ENCODE data around the gene KREMEN1. TPM values are rescaled to one million over a fixed set of nuclear protein-coding genes. Genes with fewer than 3 reads are reported as not detected.

The KREMEN1 gene
- total and polyA plus RNA-seq, 2 experiments from 2014 or later, result 1.8 to 3.8 TPM

DNA sequence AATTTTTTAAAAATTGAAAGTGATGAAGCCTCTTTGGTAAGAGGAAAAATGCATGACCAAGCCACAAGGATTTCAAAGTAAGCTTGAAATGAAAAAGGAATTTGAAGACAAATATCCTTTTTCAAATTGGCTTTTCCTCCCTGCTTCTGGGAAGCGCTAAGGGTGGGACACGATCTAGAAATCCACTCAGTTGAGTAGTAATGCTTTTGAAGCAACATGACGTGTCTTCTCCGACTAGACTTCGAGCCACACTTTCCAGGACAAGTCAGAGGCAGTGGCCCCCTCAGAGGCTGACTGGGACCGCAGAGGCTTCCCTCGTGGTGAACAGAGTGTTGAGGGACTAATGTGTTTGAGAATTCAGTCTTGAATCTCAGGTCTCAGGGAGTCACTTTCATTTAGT, 39.8 kb downstream of the KREMEN1 start:
- no peak overlapping the region for H3K27ac Mint-ChIP-seq
- no peaks in the 10 kb centered on the region for H3K9me2 ChIP-seq (ENCODE audit: insufficient read depth)
- no peaks in the 10 kb centered on the region; the same call in 2 of the 3 replicates for H3K36me3 Mint-ChIP-seq (ENCODE audit: low read depth)
- peaks cover 3% of the 10 kb centered on the region; the same call in 1 of the 3 replicates for H3K4me1 Mint-ChIP-seq
- H2AFZ ChIP-seq, result no peak overlapping the region
- H3K27me3 ChIP-seq (ENCODE audit: insufficient read depth), result no peaks in the 10 kb centered on the region
- H3K36me3 ChIP-seq (ENCODE audit: insufficient read depth), result no peaks in the 10 kb centered on the region
- no peaks in the 10 kb centered on the region for H3K79me2 ChIP-seq (replicated peaks; ENCODE audit: insufficient read depth)
- DNase-seq (ENCODE audit: low spot score) (no peak), ATAC-seq (no peak)
- no peaks in the 10 kb centered on the region for H3K4me1 ChIP-seq (ENCODE audit: insufficient read depth)
- H3K27me3 Mint-ChIP-seq (ENCODE audit: insufficient read depth, low read depth, poor library complexity), result peaks cover 2% of the 10 kb centered on the region
- H3F3A ChIP-seq (replicated peaks; ENCODE audit: low read depth), result no peaks in the 10 kb centered on the region
- TF ChIP-seq ZNF114 (CRISPR knock-in tag; IDR thresholded peaks at IDR 0.05) (no peak), CREB1 (CRISPR knock-in tag; IDR thresholded peaks at IDR 0.05; ENCODE audit: low read depth) (no peak), EZH2phosphoT487 (IDR thresholded peaks at IDR 0.05; ENCODE audit: unreplicated experiment) (no peak), JUNB (IDR thresholded peaks at IDR 0.05; ENCODE audit: unreplicated experiment) (no peak), NANOG (IDR thresholded peaks at IDR 0.05; ENCODE audit: borderline replicate concordance) (no peak), ZNF331 (CRISPR knock-in tag; IDR thresholded peaks at IDR 0.05; ENCODE audit: low read depth) (no peak), POLR2AphosphoS5 (IDR thresholded peaks at IDR 0.05; ENCODE audit: low read depth) (no peak), STAT1 (IDR thresholded peaks at IDR 0.05; ENCODE audit: unreplicated experiment) (no peak), EZH2 (IDR thresholded peaks at IDR 0.05; ENCODE audit: low read depth, unreplicated experiment) (no peak)
- TF ChIP-seq, protein P1, sequence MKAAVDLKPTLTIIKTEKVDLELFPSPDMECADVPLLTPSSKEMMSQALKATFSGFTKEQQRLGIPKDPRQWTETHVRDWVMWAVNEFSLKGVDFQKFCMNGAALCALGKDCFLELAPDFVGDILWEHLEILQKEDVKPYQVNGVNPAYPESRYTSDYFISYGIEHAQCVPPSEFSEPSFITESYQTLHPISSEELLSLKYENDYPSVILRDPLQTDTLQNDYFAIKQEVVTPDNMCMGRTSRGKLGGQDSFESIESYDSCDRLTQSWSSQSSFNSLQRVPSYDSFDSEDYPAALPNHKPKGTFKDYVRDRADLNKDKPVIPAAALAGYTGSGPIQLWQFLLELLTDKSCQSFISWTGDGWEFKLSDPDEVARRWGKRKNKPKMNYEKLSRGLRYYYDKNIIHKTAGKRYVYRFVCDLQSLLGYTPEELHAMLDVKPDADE (IDR thresholded peaks at IDR 0.05), result no peak
- TF ChIP-seq, protein P2, sequence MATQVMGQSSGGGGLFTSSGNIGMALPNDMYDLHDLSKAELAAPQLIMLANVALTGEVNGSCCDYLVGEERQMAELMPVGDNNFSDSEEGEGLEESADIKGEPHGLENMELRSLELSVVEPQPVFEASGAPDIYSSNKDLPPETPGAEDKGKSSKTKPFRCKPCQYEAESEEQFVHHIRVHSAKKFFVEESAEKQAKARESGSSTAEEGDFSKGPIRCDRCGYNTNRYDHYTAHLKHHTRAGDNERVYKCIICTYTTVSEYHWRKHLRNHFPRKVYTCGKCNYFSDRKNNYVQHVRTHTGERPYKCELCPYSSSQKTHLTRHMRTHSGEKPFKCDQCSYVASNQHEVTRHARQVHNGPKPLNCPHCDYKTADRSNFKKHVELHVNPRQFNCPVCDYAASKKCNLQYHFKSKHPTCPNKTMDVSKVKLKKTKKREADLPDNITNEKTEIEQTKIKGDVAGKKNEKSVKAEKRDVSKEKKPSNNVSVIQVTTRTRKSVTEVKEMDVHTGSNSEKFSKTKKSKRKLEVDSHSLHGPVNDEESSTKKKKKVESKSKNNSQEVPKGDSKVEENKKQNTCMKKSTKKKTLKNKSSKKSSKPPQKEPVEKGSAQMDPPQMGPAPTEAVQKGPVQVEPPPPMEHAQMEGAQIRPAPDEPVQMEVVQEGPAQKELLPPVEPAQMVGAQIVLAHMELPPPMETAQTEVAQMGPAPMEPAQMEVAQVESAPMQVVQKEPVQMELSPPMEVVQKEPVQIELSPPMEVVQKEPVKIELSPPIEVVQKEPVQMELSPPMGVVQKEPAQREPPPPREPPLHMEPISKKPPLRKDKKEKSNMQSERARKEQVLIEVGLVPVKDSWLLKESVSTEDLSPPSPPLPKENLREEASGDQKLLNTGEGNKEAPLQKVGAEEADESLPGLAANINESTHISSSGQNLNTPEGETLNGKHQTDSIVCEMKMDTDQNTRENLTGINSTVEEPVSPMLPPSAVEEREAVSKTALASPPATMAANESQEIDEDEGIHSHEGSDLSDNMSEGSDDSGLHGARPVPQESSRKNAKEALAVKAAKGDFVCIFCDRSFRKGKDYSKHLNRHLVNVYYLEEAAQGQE (IDR thresholded peaks at IDR 0.05; ENCODE audit: unreplicated experiment), result no peak
- TF ChIP-seq, protein P3, sequence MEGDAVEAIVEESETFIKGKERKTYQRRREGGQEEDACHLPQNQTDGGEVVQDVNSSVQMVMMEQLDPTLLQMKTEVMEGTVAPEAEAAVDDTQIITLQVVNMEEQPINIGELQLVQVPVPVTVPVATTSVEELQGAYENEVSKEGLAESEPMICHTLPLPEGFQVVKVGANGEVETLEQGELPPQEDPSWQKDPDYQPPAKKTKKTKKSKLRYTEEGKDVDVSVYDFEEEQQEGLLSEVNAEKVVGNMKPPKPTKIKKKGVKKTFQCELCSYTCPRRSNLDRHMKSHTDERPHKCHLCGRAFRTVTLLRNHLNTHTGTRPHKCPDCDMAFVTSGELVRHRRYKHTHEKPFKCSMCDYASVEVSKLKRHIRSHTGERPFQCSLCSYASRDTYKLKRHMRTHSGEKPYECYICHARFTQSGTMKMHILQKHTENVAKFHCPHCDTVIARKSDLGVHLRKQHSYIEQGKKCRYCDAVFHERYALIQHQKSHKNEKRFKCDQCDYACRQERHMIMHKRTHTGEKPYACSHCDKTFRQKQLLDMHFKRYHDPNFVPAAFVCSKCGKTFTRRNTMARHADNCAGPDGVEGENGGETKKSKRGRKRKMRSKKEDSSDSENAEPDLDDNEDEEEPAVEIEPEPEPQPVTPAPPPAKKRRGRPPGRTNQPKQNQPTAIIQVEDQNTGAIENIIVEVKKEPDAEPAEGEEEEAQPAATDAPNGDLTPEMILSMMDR (conservative IDR thresholded peaks at IDR 0.05; ENCODE audit: low read depth in 2 of 2), result no peak
- TF ChIP-seq, protein P4, sequence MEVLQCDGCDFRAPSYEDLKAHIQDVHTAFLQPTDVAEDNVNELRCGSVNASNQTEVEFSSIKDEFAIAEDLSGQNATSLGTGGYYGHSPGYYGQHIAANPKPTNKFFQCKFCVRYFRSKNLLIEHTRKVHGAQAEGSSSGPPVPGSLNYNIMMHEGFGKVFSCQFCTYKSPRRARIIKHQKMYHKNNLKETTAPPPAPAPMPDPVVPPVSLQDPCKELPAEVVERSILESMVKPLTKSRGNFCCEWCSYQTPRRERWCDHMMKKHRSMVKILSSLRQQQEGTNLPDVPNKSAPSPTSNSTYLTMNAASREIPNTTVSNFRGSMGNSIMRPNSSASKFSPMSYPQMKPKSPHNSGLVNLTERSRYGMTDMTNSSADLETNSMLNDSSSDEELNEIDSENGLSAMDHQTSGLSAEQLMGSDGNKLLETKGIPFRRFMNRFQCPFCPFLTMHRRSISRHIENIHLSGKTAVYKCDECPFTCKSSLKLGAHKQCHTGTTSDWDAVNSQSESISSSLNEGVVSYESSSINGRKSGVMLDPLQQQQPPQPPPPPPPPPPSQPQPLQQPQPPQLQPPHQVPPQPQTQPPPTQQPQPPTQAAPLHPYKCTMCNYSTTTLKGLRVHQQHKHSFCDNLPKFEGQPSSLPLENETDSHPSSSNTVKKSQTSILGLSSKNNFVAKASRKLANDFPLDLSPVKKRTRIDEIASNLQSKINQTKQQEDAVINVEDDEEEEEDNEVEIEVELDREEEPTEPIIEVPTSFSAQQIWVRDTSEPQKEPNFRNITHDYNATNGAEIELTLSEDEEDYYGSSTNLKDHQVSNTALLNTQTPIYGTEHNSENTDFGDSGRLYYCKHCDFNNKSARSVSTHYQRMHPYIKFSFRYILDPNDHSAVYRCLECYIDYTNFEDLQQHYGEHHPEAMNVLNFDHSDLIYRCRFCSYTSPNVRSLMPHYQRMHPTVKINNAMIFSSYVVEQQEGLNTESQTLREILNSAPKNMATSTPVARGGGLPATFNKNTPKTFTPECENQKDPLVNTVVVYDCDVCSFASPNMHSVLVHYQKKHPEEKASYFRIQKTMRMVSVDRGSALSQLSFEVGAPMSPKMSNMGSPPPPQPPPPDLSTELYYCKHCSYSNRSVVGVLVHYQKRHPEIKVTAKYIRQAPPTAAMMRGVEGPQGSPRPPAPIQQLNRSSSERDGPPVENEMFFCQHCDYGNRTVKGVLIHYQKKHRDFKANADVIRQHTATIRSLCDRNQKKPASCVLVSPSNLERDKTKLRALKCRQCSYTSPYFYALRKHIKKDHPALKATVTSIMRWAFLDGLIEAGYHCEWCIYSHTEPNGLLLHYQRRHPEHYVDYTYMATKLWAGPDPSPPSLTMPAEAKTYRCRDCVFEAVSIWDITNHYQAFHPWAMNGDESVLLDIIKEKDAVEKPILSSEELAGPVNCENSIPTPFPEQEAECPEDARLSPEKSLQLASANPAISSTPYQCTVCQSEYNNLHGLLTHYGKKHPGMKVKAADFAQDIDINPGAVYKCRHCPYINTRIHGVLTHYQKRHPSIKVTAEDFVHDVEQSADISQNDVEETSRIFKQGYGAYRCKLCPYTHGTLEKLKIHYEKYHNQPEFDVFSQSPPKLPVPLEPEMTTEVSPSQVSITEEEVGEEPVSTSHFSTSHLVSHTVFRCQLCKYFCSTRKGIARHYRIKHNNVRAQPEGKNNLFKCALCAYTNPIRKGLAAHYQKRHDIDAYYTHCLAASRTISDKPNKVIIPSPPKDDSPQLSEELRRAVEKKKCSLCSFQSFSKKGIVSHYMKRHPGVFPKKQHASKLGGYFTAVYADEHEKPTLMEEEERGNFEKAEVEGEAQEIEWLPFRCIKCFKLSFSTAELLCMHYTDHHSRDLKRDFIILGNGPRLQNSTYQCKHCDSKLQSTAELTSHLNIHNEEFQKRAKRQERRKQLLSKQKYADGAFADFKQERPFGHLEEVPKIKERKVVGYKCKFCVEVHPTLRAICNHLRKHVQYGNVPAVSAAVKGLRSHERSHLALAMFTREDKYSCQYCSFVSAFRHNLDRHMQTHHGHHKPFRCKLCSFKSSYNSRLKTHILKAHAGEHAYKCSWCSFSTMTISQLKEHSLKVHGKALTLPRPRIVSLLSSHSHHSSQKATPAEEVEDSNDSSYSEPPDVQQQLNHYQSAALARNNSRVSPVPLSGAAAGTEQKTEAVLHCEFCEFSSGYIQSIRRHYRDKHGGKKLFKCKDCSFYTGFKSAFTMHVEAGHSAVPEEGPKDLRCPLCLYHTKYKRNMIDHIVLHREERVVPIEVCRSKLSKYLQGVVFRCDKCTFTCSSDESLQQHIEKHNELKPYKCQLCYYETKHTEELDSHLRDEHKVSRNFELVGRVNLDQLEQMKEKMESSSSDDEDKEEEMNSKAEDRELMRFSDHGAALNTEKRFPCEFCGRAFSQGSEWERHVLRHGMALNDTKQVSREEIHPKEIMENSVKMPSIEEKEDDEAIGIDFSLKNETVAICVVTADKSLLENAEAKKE (CRISPR knock-in tag; IDR thresholded peaks at IDR 0.05), result no peak
- no peaks in the 10 kb centered on the region for H4K20me1 ChIP-seq (replicated peaks; ENCODE audit: insufficient read depth)
- H3K9me3 Mint-ChIP-seq, result no peaks in the 10 kb centered on the region; the same call in 2 of the 3 replicates
- no peak overlapping the region for H3K4me3 Mint-ChIP-seq
- H3K27ac ChIP-seq (ENCODE audit: low read depth), result no peak overlapping the region
- no peak overlapping the region for H3K4me2 ChIP-seq
- no peak overlapping the region for H3K4me3 ChIP-seq
